WERI-Rb-1 (cell line): ENCODE results near the gene ETFA.

ENCODE experiments used
- DNase-seq: peaks from one replicate; pipeline ENCODE4 v3.0.0-alpha.2; 2020
- H3K27ac ChIP-seq: fragments of 250-450 bp; sonication (Bioruptor Pico); 2 replicates; pipeline ENCODE4 v1.5.1; 2020; ENCODE audit warnings: mild to moderate bottlenecking, moderate library complexity
- H3K27me3 ChIP-seq: fragments of 250-450 bp; sonication (Bioruptor Pico); 2 replicates; pipeline ENCODE4 v1.5.1; 2021; ENCODE audit warnings: mild to moderate bottlenecking, low read depth, moderate library complexity; ENCODE audit not compliant: insufficient read depth, severe bottlenecking
- H3K36me3 ChIP-seq: fragments of 250-450 bp; sonication (Bioruptor Pico); 2 replicates; pipeline ENCODE4 v1.5.1; 2020; ENCODE audit warnings: mild to moderate bottlenecking, moderate library complexity
- H3K4me3 ChIP-seq: 2 replicates; pipeline ENCODE4 v1.5.1; 2011; ENCODE audit warnings: low read depth, mild to moderate bottlenecking, control low read depth, low read length
- H3K9me3 ChIP-seq: fragments of 250-450 bp; sonication (Bioruptor Pico); 2 replicates; pipeline ENCODE4 v1.5.1; 2021; ENCODE audit warnings: mild to moderate bottlenecking, moderate library complexity; ENCODE audit not compliant: severe bottlenecking
- TF ChIP-seq, protein P1 (sequence below): IDR thresholded peaks from 2 replicates; pipeline ENCODE4 v1.5.1; 2011; ENCODE audit warnings: low read depth, mild to moderate bottlenecking, control low read depth, inconsistent platforms, low read length

ETFA gene

GRCh38 chr15:76335307-76336253 is 24.3 kb upstream of the ETFA start:
- Histone ChIP-seq H3K4me3 (peak overlapping the region; percentile 55), H3K27ac (peak overlapping the region; percentile 96), H3K27me3 (no peaks in the 10 kb centered on the region)

DNA sequence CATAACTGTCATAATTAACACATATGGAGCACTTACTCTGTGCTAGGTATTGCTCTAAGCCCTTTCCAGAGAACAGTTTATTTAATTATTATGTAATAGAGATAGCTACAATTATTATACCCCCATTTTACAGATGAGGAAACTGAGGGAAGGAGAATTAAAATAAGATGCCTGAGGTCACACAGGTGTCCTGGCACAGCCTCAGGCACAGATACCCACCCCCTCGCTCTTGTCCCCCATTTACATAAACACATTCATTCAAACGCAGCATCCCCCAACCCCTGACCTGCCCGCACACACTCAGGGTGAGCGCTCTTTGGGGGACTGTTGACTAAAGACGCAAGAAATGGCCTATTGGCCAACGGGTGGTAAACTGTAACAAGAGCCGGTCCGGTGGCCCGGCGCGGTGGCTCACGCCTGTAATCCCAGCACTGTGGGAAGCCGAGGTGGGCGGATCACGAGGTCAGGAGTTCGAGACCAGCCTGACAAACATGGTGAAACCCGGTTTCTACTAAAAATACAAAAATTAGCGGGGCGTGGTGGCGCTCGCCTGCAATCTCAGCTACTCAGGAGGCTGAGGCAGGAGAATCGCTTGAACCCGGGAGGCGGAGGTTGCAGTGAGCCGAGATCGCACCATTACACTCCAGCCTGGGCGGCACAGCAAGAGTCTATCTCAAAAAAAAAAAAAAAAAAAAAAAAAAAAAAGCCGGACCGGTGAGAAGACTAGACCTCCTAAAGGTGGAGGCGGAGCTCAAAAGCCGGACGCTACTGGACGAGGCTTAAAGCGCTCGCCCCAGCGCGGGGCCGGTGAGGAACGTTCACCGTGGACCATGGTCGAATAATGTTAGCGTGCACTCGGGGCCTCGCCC is 23.4 kb upstream of the ETFA start:
- H3K36me3 ChIP-seq = peaks cover 26% of the 10 kb centered on the region
- H3K9me3 ChIP-seq = no peaks in the 10 kb centered on the region
- no peaks in the 10 kb centered on the region for H3K27me3 ChIP-seq
- peak overlapping the region; percentile 96 for H3K27ac ChIP-seq
- H3K4me3 ChIP-seq = no peak overlapping the region
- DNase-seq = peak; percentile 15
- TF ChIP-seq, protein P1, sequence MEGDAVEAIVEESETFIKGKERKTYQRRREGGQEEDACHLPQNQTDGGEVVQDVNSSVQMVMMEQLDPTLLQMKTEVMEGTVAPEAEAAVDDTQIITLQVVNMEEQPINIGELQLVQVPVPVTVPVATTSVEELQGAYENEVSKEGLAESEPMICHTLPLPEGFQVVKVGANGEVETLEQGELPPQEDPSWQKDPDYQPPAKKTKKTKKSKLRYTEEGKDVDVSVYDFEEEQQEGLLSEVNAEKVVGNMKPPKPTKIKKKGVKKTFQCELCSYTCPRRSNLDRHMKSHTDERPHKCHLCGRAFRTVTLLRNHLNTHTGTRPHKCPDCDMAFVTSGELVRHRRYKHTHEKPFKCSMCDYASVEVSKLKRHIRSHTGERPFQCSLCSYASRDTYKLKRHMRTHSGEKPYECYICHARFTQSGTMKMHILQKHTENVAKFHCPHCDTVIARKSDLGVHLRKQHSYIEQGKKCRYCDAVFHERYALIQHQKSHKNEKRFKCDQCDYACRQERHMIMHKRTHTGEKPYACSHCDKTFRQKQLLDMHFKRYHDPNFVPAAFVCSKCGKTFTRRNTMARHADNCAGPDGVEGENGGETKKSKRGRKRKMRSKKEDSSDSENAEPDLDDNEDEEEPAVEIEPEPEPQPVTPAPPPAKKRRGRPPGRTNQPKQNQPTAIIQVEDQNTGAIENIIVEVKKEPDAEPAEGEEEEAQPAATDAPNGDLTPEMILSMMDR = no peak

More at GRCh38 chr15:76335307-76336253, 24.3 kb upstream of the ETFA start:
- peaks cover 35% of the 10 kb centered on the region for H3K36me3 ChIP-seq
- TF ChIP-seq, protein P1 = no peak
- H3K9me3 ChIP-seq = no peaks in the 10 kb centered on the region
- DNase-seq = peak; percentile 52

DNA sequence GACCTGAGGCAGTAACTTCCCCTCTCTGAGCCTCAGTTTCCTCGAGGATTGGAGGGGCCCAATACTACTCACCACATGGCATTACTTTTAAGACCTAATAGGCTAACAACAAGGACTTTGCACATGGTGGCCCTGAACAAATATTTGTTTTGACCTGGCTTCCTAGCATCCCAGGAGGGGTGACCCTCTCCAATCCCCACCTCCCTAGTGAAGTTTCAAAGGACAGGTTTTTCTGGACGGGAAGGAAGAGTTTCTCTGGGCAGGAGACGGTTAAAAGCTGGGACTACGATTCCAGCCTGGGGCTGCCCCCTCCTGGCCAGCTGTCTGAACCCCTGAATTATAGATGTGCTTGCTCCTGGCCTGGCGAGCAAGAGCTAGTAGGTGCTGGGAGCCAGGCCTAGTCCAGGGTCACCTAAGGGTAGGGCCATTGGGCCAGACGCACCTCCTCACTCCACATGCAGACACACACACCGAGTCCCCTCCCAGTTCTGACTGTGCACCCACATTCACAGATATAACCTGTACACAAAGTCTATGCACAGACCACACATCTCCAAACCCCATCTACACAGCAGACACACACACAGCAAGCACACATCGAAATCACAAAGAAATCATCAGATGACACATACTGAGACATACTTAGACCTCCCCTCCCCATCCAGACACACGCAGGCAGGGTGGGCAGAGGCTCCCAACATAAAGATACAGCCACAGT is 22.6 kb upstream of the ETFA start:
- TF ChIP-seq, protein P1 = peak; percentile 77
- DNase-seq = peak; percentile 80
- H3K27me3 ChIP-seq = no peaks in the 10 kb centered on the region
- H3K27ac ChIP-seq = peak overlapping the region; percentile 10
- H3K36me3 ChIP-seq = peaks cover 18% of the 10 kb centered on the region
- H3K4me3 ChIP-seq = no peak overlapping the region
- H3K9me3 ChIP-seq = no peaks in the 10 kb centered on the region

GRCh38 chr15:76333309-76333708 is 22.0 kb upstream of the ETFA start:
- Histone ChIP-seq H3K27ac (no peak overlapping the region), H3K4me3 (no peak overlapping the region), H3K9me3 (no peaks in the 10 kb centered on the region), H3K36me3 (peaks cover 12% of the 10 kb centered on the region), H3K27me3 (no peaks in the 10 kb centered on the region)
- DNase-seq = no peak
- TF ChIP-seq, protein P1 = no peak

- no peak for DNase-seq
- Histone ChIP-seq H3K36me3 (peaks cover 7% of the 10 kb centered on the region), H3K9me3 (no peaks in the 10 kb centered on the region), H3K4me3 (no peak overlapping the region), H3K27ac (no peak overlapping the region), H3K27me3 (no peaks in the 10 kb centered on the region)
- TF ChIP-seq, protein P1 = no peak
These were observed 21.5 kb upstream of the ETFA start for GRCh38 chr15:76332796-76333195.
